Measurements from ENCODE around the gene CNTNAP5. TPM values are rescaled to one million over a fixed set of nuclear protein-coding genes. Genes with fewer than 3 reads are reported as not detected.

The CNTNAP5 gene
- total RNA-seq, 3 donors from 2014 or later (not counting 1 experiment from before 2014, with no cell fraction given): not detected

DNA sequence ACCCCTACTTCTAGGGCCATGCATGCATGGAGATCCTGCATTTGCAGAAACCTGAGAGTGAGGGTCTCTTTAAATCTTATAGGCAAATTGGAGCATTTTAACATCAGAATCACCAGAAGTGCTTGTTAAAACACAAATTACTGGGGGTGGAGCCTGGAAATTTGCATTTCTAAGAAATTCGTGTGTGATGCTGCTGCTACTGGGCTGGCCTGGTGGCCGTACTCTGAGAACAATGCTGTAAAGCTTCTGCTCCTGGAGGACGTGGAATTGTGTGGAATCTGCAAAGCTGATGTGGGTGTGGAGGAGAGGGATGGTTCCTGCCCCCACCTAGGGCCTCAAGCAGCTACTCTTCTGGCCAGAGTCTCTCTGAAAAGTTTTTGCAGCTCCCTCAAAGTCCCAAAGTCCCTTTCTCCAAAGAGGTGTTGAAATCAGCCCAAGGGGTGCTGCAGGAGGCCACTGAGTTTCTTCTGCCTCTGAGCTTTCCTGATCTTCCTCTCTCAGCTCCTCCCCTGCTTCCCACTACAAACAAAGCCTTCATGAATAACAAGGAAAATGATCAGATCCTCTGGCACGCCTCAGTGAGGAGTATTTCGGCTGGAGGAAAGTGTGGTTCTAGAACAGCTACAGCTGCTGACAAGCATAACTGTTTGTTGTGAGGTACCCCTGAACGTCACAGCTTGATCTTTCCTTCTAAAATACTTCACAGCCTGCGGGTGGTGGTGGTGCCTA, 508.3 kb downstream of the CNTNAP5 start:
- no peak overlapping the region for H3K27ac ChIP-seq (ENCODE audit: low read length)
- WGBS (ENCODE audit: insufficient coverage): 58% methylated on average over 3 of the region's 7 CpGs
- H3K36me3 ChIP-seq (ENCODE audit: control insufficient read depth, insufficient read depth, low read length): no peaks in the 10 kb centered on the region
- Mint-ChIP-seq H3K4me1 (no peaks in the 10 kb centered on the region), H3K27me3 (ENCODE audit: low read depth in 2 of 2) (no peaks in the 10 kb centered on the region), H3K36me3 (no peaks in the 10 kb centered on the region), H3K27ac (no peak overlapping the region), H3K9me3 (peaks cover 9 to 18% of the 10 kb centered on the region in 2 donors), H3K4me3 (no peak overlapping the region)
- no peaks in the 10 kb centered on the region for H3K27me3 ChIP-seq (ENCODE audit: control insufficient read depth, insufficient read depth, low read length)
- ATAC-seq (no peak), DNase-seq (no peak)
- H3K4me1 ChIP-seq (ENCODE audit: control insufficient read depth, insufficient read depth, low read length): no peaks in the 10 kb centered on the region
- TF ChIP-seq, protein P1, sequence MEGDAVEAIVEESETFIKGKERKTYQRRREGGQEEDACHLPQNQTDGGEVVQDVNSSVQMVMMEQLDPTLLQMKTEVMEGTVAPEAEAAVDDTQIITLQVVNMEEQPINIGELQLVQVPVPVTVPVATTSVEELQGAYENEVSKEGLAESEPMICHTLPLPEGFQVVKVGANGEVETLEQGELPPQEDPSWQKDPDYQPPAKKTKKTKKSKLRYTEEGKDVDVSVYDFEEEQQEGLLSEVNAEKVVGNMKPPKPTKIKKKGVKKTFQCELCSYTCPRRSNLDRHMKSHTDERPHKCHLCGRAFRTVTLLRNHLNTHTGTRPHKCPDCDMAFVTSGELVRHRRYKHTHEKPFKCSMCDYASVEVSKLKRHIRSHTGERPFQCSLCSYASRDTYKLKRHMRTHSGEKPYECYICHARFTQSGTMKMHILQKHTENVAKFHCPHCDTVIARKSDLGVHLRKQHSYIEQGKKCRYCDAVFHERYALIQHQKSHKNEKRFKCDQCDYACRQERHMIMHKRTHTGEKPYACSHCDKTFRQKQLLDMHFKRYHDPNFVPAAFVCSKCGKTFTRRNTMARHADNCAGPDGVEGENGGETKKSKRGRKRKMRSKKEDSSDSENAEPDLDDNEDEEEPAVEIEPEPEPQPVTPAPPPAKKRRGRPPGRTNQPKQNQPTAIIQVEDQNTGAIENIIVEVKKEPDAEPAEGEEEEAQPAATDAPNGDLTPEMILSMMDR (IDR thresholded peaks at IDR 0.05): no peak
- H3K9me3 ChIP-seq (ENCODE audit: control insufficient read depth, insufficient read depth, low read length): peaks cover 3% of the 10 kb centered on the region
- no peak overlapping the region for H3K4me3 ChIP-seq (ENCODE audit: low read length)
- intact Hi-C loops (cut with micrococcal nuclease): no loop called here

- Mint-ChIP-seq H3K27me3 (ENCODE audit: low read depth in 2 of 2) (no peaks in the 10 kb centered on the region), H3K36me3 (no peaks in the 10 kb centered on the region), H3K4me1 (no peaks in the 10 kb centered on the region), H3K4me3 (no peak overlapping the region), H3K9me3 (peaks cover 7 to 17% of the 10 kb centered on the region in 2 donors), H3K27ac (no peak overlapping the region)
- Histone ChIP-seq H3K4me3 (ENCODE audit: low read length) (no peak overlapping the region), H3K9me3 (ENCODE audit: control insufficient read depth, insufficient read depth, low read length) (peaks cover 3% of the 10 kb centered on the region), H3K27me3 (ENCODE audit: control insufficient read depth, insufficient read depth, low read length) (no peaks in the 10 kb centered on the region), H3K27ac (ENCODE audit: low read length) (no peak overlapping the region), H3K36me3 (ENCODE audit: control insufficient read depth, insufficient read depth, low read length) (no peaks in the 10 kb centered on the region), H3K4me1 (ENCODE audit: control insufficient read depth, insufficient read depth, low read length) (no peaks in the 10 kb centered on the region)
- DNase-seq (no peak), ATAC-seq (no peak)
- 100% methylated on average over 2 of the region's 2 CpGs for WGBS (ENCODE audit: insufficient coverage)
- TF ChIP-seq, protein P1 (IDR thresholded peaks at IDR 0.05): no peak
- intact Hi-C loops (cut with micrococcal nuclease): no loop called here
Observed at GRCh38 chr2:124534028-124534427, 508.9 kb downstream of the CNTNAP5 start.

DNA sequence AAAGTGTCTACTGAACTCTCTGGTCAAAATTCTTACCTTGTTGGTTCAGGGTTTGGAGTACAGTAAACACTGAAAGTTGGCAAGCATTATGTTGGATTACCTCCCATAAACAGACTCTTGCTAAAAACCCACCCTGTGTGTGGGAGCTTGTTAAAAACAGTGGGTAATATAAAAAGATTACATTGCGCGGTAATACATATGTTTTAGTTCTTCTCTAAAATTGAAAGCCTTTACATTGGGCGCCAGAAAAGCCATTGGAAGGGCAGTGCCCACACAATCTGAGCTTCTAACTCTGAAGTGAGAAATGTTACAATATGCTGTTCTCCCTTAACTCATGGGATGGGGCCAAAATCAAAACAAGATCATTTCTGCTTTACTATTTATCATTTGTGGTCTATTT, 510.7 kb downstream of the CNTNAP5 start:
- no peaks in the 10 kb centered on the region for H3K36me3 Mint-ChIP-seq
- H3K4me3 Mint-ChIP-seq: no peak overlapping the region
- TF ChIP-seq, protein P1 (IDR thresholded peaks at IDR 0.05): no peak
- DNase-seq (no peak), ATAC-seq (no peak)
- no peak overlapping the region for H3K27ac Mint-ChIP-seq
- 95% methylated on average over 3 of the region's 3 CpGs for WGBS (ENCODE audit: insufficient coverage)
- H3K9me3 ChIP-seq (ENCODE audit: control insufficient read depth, insufficient read depth, low read length): no peaks in the 10 kb centered on the region
- no peaks in the 10 kb centered on the region for H3K4me1 Mint-ChIP-seq
- intact Hi-C loops (cut with micrococcal nuclease): no loop called here
- no peaks in the 10 kb centered on the region for H3K27me3 ChIP-seq (ENCODE audit: control insufficient read depth, insufficient read depth, low read length)
- no peaks in the 10 kb centered on the region for H3K36me3 ChIP-seq (ENCODE audit: control insufficient read depth, insufficient read depth, low read length)
- no peak overlapping the region for H3K27ac ChIP-seq (ENCODE audit: low read length)
- H3K27me3 Mint-ChIP-seq (ENCODE audit: low read depth in 2 of 2): no peaks in the 10 kb centered on the region
- no peak overlapping the region for H3K4me3 ChIP-seq (ENCODE audit: low read length)
- no peaks in the 10 kb centered on the region for H3K4me1 ChIP-seq (ENCODE audit: control insufficient read depth, insufficient read depth, low read length)
- peaks cover 9 to 20% of the 10 kb centered on the region in 2 donors for H3K9me3 Mint-ChIP-seq

DNA sequence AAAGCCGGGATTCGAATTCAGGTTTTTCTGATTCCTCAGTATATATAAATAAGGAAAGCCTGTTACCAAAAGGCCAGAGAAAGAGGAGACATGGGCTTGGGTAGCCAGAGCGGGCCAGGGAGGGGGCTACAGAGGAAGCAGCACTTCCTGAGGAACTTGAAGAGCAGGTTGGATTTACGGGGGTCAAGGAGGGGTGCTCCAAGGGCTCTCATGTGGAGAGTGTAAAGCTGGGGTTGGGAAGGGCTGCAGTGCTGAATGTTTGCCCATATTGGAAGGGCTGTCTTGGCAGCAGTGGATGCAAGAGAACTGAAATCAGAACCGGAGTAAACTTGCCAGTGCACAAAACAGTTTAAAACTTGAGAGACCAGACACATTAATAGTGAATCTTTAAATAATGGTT, 511.5 kb downstream of the CNTNAP5 start:
- Mint-ChIP-seq H3K27me3 (ENCODE audit: low read depth in 2 of 2) (no peaks in the 10 kb centered on the region), H3K4me3 (no peak overlapping the region), H3K36me3 (no peaks in the 10 kb centered on the region), H3K4me1 (no peaks in the 10 kb centered on the region), H3K9me3 (peaks cover 9 to 20% of the 10 kb centered on the region in 2 donors), H3K27ac (no peak overlapping the region)
- 61% methylated on average over 5 of the region's 5 CpGs for WGBS (ENCODE audit: insufficient coverage)
- H3K27me3 ChIP-seq (ENCODE audit: control insufficient read depth, insufficient read depth, low read length): no peaks in the 10 kb centered on the region
- H3K4me3 ChIP-seq (ENCODE audit: low read length): no peak overlapping the region
- ATAC-seq (no peak), DNase-seq (no peak)
- H3K4me1 ChIP-seq (ENCODE audit: control insufficient read depth, insufficient read depth, low read length): no peaks in the 10 kb centered on the region
- TF ChIP-seq, protein P1 (IDR thresholded peaks at IDR 0.05): no peak
- H3K27ac ChIP-seq (ENCODE audit: low read length): no peak overlapping the region
- intact Hi-C loops (cut with micrococcal nuclease): no loop called here
- no peaks in the 10 kb centered on the region for H3K9me3 ChIP-seq (ENCODE audit: control insufficient read depth, insufficient read depth, low read length)
- H3K36me3 ChIP-seq (ENCODE audit: control insufficient read depth, insufficient read depth, low read length): no peaks in the 10 kb centered on the region

Data from natural killer cell (primary cell).